WI38 (cell line): ENCODE data around the gene ULK4.
"Not testable (repeated sequence)": the region's sequence is repeated elsewhere in the genome, so short reads cannot be mapped to it uniquely, and the experiment has no call there.

Experiments used
- H3K4me3 ChIP-seq: 2 replicates; pipeline ENCODE4 v1.5.1; 2011; ENCODE audit warnings: low read depth, mild to moderate bottlenecking, control low read depth, low read length
- TF ChIP-seq, protein P1 (sequence below): IDR thresholded peaks from 2 replicates; pipeline ENCODE4 v1.5.1; 2012; ENCODE audit warnings: low read depth, mild to moderate bottlenecking, control low read depth, low read length

ULK4 gene

GRCh38 chr3:41649129-41649739, 312.7 kb downstream of the ULK4 start:
- TF ChIP-seq, protein P1, sequence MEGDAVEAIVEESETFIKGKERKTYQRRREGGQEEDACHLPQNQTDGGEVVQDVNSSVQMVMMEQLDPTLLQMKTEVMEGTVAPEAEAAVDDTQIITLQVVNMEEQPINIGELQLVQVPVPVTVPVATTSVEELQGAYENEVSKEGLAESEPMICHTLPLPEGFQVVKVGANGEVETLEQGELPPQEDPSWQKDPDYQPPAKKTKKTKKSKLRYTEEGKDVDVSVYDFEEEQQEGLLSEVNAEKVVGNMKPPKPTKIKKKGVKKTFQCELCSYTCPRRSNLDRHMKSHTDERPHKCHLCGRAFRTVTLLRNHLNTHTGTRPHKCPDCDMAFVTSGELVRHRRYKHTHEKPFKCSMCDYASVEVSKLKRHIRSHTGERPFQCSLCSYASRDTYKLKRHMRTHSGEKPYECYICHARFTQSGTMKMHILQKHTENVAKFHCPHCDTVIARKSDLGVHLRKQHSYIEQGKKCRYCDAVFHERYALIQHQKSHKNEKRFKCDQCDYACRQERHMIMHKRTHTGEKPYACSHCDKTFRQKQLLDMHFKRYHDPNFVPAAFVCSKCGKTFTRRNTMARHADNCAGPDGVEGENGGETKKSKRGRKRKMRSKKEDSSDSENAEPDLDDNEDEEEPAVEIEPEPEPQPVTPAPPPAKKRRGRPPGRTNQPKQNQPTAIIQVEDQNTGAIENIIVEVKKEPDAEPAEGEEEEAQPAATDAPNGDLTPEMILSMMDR = no peak
- H3K4me3 ChIP-seq = no peak overlapping the region

DNA sequence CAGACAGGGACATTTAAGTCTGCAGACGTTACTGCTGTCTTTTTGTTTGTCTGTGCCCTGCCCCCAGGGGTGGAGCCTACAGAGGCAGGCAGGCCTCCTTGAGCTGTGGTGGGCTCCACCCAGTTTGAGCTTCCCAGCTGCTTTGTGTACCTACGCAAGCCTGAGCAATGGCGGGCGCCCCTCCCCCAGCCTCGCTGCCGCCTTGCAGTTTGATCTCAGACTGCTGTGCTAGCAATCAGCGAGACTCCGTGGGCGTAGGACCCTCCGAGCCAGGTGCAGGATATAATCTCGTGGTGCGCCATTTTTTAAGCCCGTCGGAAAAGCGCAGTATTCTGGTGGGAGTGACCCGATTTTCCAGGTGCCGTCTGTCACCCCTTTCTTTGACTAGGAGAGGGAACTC, 314.2 kb downstream of the ULK4 start:
- not testable (repeated sequence) for H3K4me3 ChIP-seq

DNA sequence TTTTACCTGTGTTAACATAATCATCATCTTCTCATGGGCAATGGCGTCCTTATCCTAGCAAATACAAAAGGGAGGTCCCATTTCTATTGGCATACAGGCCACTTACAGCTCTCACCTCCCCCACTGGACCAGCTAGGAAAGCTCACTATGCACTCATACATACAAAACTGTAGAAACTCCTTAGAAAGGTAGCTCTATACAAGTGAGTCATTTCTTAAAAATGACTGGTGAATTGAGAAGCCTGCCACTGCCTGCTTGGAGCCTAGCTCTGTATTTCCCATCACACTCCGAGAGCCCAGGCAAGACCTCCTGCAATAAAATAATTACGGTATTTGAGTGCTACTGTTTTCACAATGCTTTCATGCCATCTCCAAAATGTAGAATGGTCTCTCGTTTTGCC, 321.8 kb downstream of the ULK4 start:
- H3K4me3 ChIP-seq = no peak overlapping the region
- TF ChIP-seq, protein P1 = no peak

GRCh38 chr3:41638381-41638780, 323.5 kb downstream of the ULK4 start:
- H3K4me3 ChIP-seq = no peak overlapping the region
- TF ChIP-seq, protein P1 = no peak

- no peak overlapping the region for H3K4me3 ChIP-seq
- TF ChIP-seq, protein P1 = no peak
Measured at GRCh38 chr3:41632700-41633099, 329.2 kb downstream of the ULK4 start.

DNA sequence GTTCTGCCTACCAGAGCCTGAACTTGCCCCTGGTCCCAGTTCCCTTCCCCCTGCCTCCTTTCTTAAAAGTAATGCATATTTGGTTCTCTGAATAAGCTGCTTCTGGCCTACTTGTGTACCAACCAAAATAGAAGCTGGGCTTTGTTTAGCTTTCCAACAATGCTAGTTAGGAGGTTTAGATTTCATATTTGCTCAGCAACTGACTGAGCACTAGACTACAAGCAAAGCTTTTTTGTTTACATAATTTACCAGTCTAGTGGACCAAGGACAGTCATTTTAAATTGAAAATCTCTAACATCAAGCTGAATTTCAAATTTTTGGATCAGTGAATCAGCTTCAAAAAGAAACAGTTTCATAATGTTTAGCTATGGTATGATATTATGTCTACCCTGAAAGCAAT, 331.2 kb downstream of the ULK4 start:
- TF ChIP-seq, protein P1 = no peak
- no peak overlapping the region for H3K4me3 ChIP-seq

DNA sequence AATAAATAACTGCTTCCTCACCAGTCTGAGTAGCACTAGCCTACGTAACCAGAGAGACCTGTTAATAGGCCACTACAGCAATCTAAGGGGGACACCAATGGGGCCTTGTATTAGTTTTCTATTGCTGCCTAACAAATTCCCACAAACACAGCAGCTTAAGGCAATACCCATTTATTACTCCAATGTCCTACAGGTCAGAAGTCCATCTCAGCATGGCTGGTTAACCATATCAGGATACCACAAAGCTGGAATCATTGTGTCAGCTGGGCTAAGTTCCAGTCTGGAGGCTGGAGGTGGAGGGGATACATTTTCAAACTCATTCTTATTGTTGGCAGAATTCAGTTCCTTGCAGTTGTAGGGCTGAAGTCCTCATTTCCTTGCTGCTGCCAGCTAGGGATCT, 331.9 kb downstream of the ULK4 start:
- TF ChIP-seq, protein P1 = no peak
- no peak overlapping the region for H3K4me3 ChIP-seq

GRCh38 chr3:41629072-41629471, 332.8 kb downstream of the ULK4 start:
- TF ChIP-seq, protein P1 = no peak
- H3K4me3 ChIP-seq = no peak overlapping the region
